Spleen (tissue), 11 donors: ENCODE results near the gene LMF1. TPM values are rescaled to one million over a fixed set of nuclear protein-coding genes. Genes with fewer than 3 reads are reported as not detected.

Source experiments
- DNase-seq: peaks from one replicate; pipeline ENCODE4 v3.0.0-alpha.2; 2020
- H3K27ac ChIP-seq, 8 donors: fragments of 200-600 bp; sonication (generic) in 7 of 8; 1 replicate in 4 of 8; 2 replicates in 4 of 8; pipeline versions ENCODE4 v1.5.0 to v1.8.0; 2016 to 2021; ENCODE audit warnings: inconsistent platforms in 4 of 8, mild to moderate bottlenecking in 4 of 8, moderate library complexity in 1 of 8
- H3K27me3 ChIP-seq, 7 donors: fragments of 200-600 bp; sonication (generic) in 6 of 7; replicated peaks in 1 of 7; 1 replicate in 4 of 7; 2 replicates in 3 of 7; pipeline versions ENCODE4 v1.5.0 to v1.8.0; 2016 to 2021; ENCODE audit warnings: inconsistent platforms in 3 of 7, mild to moderate bottlenecking in 1 of 7
- H3K36me3 ChIP-seq, 6 donors: fragments of 200-600 bp; sonication (generic) in 5 of 6; 1 replicate in 4 of 6; 2 replicates in 2 of 6; pipeline versions ENCODE4 v1.5.0 to v1.8.0; 2016 to 2021; ENCODE audit warnings: inconsistent platforms in 2 of 6
- H3K4me1 ChIP-seq, 6 donors: fragments of 200-600 bp; sonication (generic) in 5 of 6; 1 replicate in 3 of 6; 2 replicates in 3 of 6; pipeline versions ENCODE4 v1.5.0 to v1.8.0; 2016 to 2021; ENCODE audit warnings: inconsistent platforms in 3 of 6
- H3K4me3 ChIP-seq, 8 donors: fragments of 200-600 bp; sonication (generic) in 7 of 8; 1 replicate in 4 of 8; 2 replicates in 4 of 8; pipeline versions ENCODE4 v1.5.0 to v1.8.0; 2016 to 2021; ENCODE audit warnings: inconsistent platforms in 4 of 8, mild to moderate bottlenecking in 4 of 8, moderate library complexity in 2 of 8
- H3K9me3 ChIP-seq, 8 donors: fragments of 200-600 bp; sonication (generic) in 7 of 8; 1 replicate in 4 of 8; 2 replicates in 4 of 8; pipeline versions ENCODE4 v1.5.0 to v1.8.0; 2016 to 2021; ENCODE audit warnings: inconsistent platforms in 4 of 8
- POLR2A ChIP-seq, 3 donors: fragments of 450-650 bp; IDR thresholded peaks; one replicate each; pipeline ENCODE4 v1.5.1; 2017; ENCODE audit warnings: antibody characterized with exemption in 3 of 3, mild to moderate bottlenecking in 1 of 3
- POLR2AphosphoS5 ChIP-seq, 3 donors: sonication (generic); formaldehyde crosslinking; IDR thresholded peaks; one replicate each; pipeline ENCODE4 v1.5.1; 2017; ENCODE audit warnings: antibody characterized with exemption in 3 of 3
- WGBS, 5 donors: extraction: QIAGEN DNeasy Blood & Tissue Kit in 3 of 5; methylation state at CpG; one replicate each; pipeline versions ENCODE4 v1.1.5 to v1.1.7; 2013 to 2018; 5-methylcytosine and 5-hydroxymethylcytosine counted together
- intact Hi-C: fragments of 100-400 bp; cut with DNase I; formaldehyde crosslinking; loops from one replicate; pipeline ENCODE4 v1.15.0; 2023; ENCODE audit warnings: low total_unique reads
- polyA plus RNA-seq, 3 donors: library from polyadenylated mRNA; stranded (reverse); fragments of 200-250 nt; gene quantifications; one replicate each; pipeline ENCODE4 v1.2.1, GENCODE V29; 2013
- total RNA-seq, 7 donors: library from RNA; depleted of rRNA in 3 of 7; stranded (reverse); fragments of >200 nt in 3 of 7; fragmentation: NEBNext Ultra II Directional in 4 of 7; extraction: Animal tissue kit (Norgen Biotek cat#: 25700) in 4 of 7; gene quantifications; one replicate each; pipeline versions ENCODE4 v1.1.0 to v1.2.1, GENCODE V29; 2016 to 2021
- TF ChIP-seq, protein P1 (sequence below), 11 experiments: fragments of 200-600 bp in 7 of 11; fragments of 450-650 bp in 4 of 11; sonication (generic) in 4 of 11; IDR thresholded peaks in 8 of 11; conservative IDR thresholded peaks in 3 of 11; 1 replicate in 7 of 11; 2 replicates in 4 of 11; pipeline versions ENCODE4 v1.4.0 to v1.8.0; 2016 to 2021; ENCODE audit warnings: antibody characterized with exemption in 11 of 11, inconsistent platforms in 4 of 11, mild to moderate bottlenecking in 1 of 11
- donor health status: healthy with polysubstance abuse.
- donor health status: DM: no; HTN: no; CAD: no; lungs with moderate emphysema.
- donor health status: DM: no; HTN: no; CAD: no.
- donor health status: Bipolar disorder and iron deficiency.
- donor health status: healthy.
- donor health status: DM: no; HTN: no; CAD: no.
- donor health status: DM: yes; HTN: yes; CAD: no.

Gene LMF1
- total and polyA plus RNA-seq, 10 donors: 10.4 to 57.6 (median 32.5) TPM

DNA sequence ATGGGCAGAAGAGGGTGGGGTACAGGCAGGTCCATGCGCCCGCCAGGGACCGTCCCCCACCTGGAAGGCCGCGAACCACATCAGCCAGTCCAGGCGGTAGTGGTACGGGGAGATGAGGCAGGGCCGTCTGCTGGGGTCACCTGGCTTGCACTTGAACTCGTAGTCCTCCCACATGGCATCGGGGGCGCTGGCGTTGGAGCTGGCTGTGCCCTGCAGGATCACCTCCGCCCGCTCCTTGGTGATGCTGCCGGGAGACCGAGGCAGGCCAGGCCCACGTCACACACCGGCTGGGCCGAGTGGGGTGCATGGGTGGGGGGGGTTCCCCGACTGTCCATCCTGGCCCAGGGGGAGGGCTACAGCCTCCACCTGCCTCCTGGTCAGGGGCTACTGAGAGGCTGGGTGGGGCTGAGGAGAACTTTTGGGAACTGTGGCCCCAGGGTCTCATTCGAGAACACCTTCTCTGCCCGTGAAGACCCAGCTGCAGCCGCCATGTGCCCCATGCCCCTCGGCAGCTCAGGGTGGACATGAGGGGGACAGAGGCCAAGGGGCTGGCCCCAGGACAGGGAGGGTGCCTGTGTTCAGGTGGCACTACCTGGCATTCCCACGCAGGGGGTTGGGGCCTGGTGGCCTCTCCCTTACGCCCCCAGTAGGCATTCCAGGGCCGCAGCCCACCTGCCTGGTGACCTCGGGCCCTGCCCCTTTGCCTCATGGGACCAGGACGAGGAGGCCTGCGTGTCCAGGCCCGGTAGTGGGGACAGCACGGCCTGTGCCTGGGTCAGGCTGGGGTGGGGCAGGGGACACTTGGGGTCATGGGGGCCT lies 100.8 kb downstream of the LMF1 start:
- peaks cover 0 to 87% (median 30%) of the 10 kb centered on the region in 6 donors for H3K36me3 ChIP-seq

DNA sequence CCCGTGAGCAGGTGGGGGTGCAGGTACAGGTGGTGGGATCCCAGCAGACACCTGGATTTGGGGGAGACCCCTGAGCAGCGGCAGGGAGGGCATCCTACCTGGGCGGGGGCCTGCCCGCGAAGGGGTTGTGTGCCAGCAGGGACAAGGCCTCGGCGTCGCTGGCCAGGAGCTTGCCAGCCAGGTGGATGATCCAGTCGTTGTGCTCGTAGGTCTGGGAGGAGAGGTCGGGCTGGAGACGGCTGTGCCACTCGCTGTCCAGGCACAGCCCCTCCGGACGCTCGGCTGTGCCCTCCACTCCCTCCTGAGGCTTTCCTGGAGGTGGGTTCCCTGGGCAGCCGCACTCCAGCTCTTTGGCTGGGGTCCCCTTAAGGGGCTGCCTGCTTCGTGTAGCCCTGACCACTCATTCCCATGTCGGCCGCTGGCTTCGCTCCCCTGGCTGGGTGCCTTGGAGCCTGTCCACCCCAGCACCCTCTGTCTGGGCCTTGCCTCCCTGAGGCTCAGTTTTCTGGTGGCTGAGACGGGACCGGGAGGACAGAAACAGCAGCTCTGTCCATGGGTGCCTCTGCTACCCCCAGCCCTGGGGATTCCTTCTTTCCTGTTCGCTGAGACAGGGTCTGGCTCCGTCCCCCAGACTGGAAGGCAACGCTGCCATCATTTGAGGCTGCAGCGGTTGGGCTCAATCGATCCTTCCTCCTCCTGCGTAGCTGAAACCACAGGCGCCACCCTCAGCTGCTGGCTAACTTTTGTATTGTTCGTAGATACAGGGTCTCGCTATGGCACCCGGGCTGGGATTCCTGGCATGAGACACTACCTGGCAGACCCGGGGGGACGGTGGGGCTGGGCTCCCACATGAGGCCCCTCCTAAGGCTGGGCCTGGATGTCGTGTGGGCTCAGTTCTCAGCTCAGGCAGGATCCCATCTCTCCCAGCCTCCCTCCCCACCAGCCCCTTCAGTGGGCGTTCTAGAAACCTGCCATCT lies 101.7 kb downstream of the LMF1 start:
- H3K27me3 ChIP-seq: no peaks in the 10 kb centered on the region
- WGBS, 5 donors: 92 to 96% (median 95%) methylated on average over 32 to 37 of the region's 37 CpGs
- H3K27ac ChIP-seq: no peak overlapping the region
- intact Hi-C loops: no loop called here
- peaks cover 0 to 78% (median 29%) of the 10 kb centered on the region in 6 donors for H3K36me3 ChIP-seq
- no peak overlapping the region for H3K4me3 ChIP-seq
- TF ChIP-seq, protein P1, sequence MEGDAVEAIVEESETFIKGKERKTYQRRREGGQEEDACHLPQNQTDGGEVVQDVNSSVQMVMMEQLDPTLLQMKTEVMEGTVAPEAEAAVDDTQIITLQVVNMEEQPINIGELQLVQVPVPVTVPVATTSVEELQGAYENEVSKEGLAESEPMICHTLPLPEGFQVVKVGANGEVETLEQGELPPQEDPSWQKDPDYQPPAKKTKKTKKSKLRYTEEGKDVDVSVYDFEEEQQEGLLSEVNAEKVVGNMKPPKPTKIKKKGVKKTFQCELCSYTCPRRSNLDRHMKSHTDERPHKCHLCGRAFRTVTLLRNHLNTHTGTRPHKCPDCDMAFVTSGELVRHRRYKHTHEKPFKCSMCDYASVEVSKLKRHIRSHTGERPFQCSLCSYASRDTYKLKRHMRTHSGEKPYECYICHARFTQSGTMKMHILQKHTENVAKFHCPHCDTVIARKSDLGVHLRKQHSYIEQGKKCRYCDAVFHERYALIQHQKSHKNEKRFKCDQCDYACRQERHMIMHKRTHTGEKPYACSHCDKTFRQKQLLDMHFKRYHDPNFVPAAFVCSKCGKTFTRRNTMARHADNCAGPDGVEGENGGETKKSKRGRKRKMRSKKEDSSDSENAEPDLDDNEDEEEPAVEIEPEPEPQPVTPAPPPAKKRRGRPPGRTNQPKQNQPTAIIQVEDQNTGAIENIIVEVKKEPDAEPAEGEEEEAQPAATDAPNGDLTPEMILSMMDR (IDR thresholded peaks at IDR 0.05 in 8 of 11, conservative IDR thresholded peaks at IDR 0.05 in 3 of 11): no peak
- TF ChIP-seq POLR2A (IDR thresholded peaks at IDR 0.05): no peak
- TF ChIP-seq POLR2AphosphoS5 (IDR thresholded peaks at IDR 0.05): no peak
- peaks cover 0 to 6% (median 0%) of the 10 kb centered on the region in 6 donors for H3K4me1 ChIP-seq
- no peaks in the 10 kb centered on the region for H3K9me3 ChIP-seq
- peak; percentile 58 for DNase-seq

More for the DNA sequence above, 100.8 kb downstream of the LMF1 start:
- peaks cover 0 to 6% (median 0%) of the 10 kb centered on the region in 6 donors for H3K4me1 ChIP-seq
- no peaks in the 10 kb centered on the region for H3K27me3 ChIP-seq
- 91 to 96% (median 95%) methylated on average over 16 to 32 of the region's 32 CpGs for WGBS, 5 donors
- no peak for DNase-seq
- intact Hi-C loops: no loop called here
- H3K4me3 ChIP-seq: no peak overlapping the region
- TF ChIP-seq, protein P1 (IDR thresholded peaks at IDR 0.05 in 8 of 11, conservative IDR thresholded peaks at IDR 0.05 in 3 of 11): no peak
- no peak for TF ChIP-seq POLR2AphosphoS5 (IDR thresholded peaks at IDR 0.05)
- TF ChIP-seq POLR2A (IDR thresholded peaks at IDR 0.05): no peak
- no peaks in the 10 kb centered on the region for H3K9me3 ChIP-seq
- H3K27ac ChIP-seq: no peak overlapping the region

- no peak for TF ChIP-seq POLR2A (IDR thresholded peaks at IDR 0.05)
- Histone ChIP-seq H3K27ac (no peak overlapping the region), H3K36me3 (peaks cover 0 to 71% (median 23%) of the 10 kb centered on the region in 6 donors), H3K9me3 (no peaks in the 10 kb centered on the region), H3K27me3 (no peaks in the 10 kb centered on the region), H3K4me1 (peaks cover 0 to 6% (median 0%) of the 10 kb centered on the region in 6 donors), H3K4me3 (no peak overlapping the region)
- intact Hi-C loops: no loop called here
- 88 to 97% (median 94%) methylated on average over 2 to 6 of the region's 6 CpGs for WGBS, 5 donors
- peak; percentile 44 for DNase-seq
Observed at GRCh38 chr16:868386-868755, 102.4 kb downstream of the LMF1 start.

DNA sequence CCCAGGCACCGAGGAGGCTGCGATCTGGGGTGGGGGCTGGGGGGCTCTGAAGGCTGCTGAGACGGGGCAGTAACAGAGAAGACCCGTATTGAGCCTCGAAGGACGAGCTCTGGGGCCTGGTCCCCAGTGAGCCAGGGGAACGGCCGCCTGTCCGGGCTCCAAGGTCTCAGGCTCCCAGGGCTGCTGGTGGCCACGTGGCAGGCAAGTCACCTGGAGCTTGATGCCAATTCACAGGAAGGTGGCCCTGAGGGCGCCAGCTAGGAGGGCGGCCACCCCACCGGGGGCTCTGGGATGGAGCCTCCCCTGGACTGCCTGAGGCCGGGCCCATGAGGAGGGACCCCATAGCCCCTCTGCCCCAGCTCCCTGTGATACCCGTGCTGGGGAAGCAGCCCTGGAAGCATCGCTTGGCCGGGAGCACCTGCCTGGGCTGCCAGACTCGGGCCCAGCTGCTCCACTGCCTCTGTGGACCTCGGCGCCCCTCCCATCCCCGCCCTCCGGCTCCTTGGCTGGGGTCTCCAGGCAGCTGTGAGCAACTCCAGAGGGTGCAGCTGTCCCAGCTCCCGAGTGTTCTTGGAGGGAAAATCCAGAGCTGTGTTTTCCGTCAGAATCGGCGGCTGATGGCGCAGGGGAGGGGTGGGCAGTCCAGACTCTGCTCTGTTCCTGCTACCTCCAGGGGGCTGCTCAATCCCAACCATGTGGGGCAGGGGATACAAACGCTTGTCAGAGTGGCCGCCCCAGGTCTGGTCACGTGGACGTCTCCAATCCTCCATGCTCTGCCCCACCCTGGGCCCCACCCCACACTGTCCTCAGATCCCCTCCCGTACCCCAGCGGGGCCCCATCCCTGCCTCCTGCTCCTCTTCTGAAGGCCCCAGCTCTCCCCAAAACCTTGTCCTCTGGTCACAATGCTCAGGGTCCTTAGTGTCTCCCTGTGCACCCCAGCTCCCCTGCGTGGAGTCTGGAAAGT lies 103.1 kb downstream of the LMF1 start:
- peak; percentile 47 for DNase-seq
- no peaks in the 10 kb centered on the region for H3K27me3 ChIP-seq
- peaks cover 0 to 64% (median 19%) of the 10 kb centered on the region in 6 donors for H3K36me3 ChIP-seq
- WGBS, 5 donors: 87 to 97% (median 95%) methylated on average over 27 to 34 of the region's 34 CpGs
- intact Hi-C loops: no loop called here
- H3K4me3 ChIP-seq: no peak overlapping the region
- no peak overlapping the region for H3K27ac ChIP-seq
- no peaks in the 10 kb centered on the region for H3K9me3 ChIP-seq
- no peak for TF ChIP-seq POLR2AphosphoS5 (IDR thresholded peaks at IDR 0.05)
- TF ChIP-seq POLR2A (IDR thresholded peaks at IDR 0.05): no peak
- TF ChIP-seq, protein P1 (IDR thresholded peaks at IDR 0.05 in 8 of 11, conservative IDR thresholded peaks at IDR 0.05 in 3 of 11): no peak
- H3K4me1 ChIP-seq: peaks cover 0 to 6% (median 0%) of the 10 kb centered on the region in 6 donors
